Vagina (tissue), 2 donors: ENCODE data around the gene MTAP.

Experiments
- CTCF ChIP-seq, 3 experiments: fragments of 450-650 bp in 2 of 3; fragments of 200-600 bp in 1 of 3; sonication (generic) in 1 of 3; IDR thresholded peaks; one replicate each; pipeline ENCODE4 v1.5.1; 2017 to 2019; ENCODE audit warnings: antibody characterized with exemption in 3 of 3, mild to moderate bottlenecking in 2 of 3, moderate library complexity in 2 of 3
- POLR2A ChIP-seq, 2 donors: fragments of 450-650 bp; IDR thresholded peaks; one replicate each; pipeline ENCODE4 v1.6.1; 2017; ENCODE audit warnings: antibody characterized with exemption in 2 of 2, mild to moderate bottlenecking in 2 of 2, moderate library complexity in 2 of 2
- POLR2AphosphoS5 ChIP-seq, 2 donors: sonication (generic); formaldehyde crosslinking; IDR thresholded peaks; one replicate each; pipeline ENCODE4 v1.9.0; 2017; ENCODE audit warnings: antibody characterized with exemption in 2 of 2, mild to moderate bottlenecking in 2 of 2, low read depth in 1 of 2; ENCODE audit not compliant: insufficient read depth in 1 of 2

- TF ChIP-seq CTCF (IDR thresholded peaks at IDR 0.05): no peak
- TF ChIP-seq POLR2AphosphoS5 (IDR thresholded peaks at IDR 0.05; ENCODE audit: insufficient read depth in 1 of 2, low read depth in 1 of 2): no peak
- no peak for TF ChIP-seq POLR2A (IDR thresholded peaks at IDR 0.05)
Measured at GRCh38 chr9:21841133-21841532, 38.7 kb downstream of the MTAP start.
